H9 (cell line): ENCODE measurements around the gene OR2AT4. TPM values are rescaled to one million over a fixed set of nuclear protein-coding genes. Genes with fewer than 3 reads are reported as not detected.
A peak's percentile ranks its signal among the peaks of the same experiment; 100 is the strongest.

ENCODE experiments used
- DNase-seq: peaks from one replicate; pipeline ENCODE4 v3.0.0-alpha.2; 2017
- H2AFZ ChIP-seq: one replicate; pipeline ENCODE4 v1.6.1; 2013; ENCODE audit warnings: mild to moderate bottlenecking, low read length, control low read depth, moderate library complexity
- H2AK5ac ChIP-seq: 2 replicates; pipeline ENCODE4 v1.6.1; 2013; ENCODE audit warnings: low read length, control low read depth, mixed read lengths; ENCODE audit not compliant: insufficient read length
- H2BK120ac ChIP-seq: one replicate; pipeline ENCODE4 v1.6.1; 2013; ENCODE audit warnings: low read depth, mild to moderate bottlenecking, low read length, control low read depth, inconsistent platforms; ENCODE audit not compliant: poor library complexity, severe bottlenecking
- H2BK12ac ChIP-seq: 2 replicates; pipeline ENCODE4 v1.6.1; 2013; ENCODE audit warnings: low read length, control low read depth, mixed read lengths, low read depth; ENCODE audit not compliant: insufficient read length
- H2BK15ac ChIP-seq: 2 replicates; pipeline ENCODE4 v1.6.1; 2013; ENCODE audit warnings: low read depth, low read length, control low read depth
- H2BK20ac ChIP-seq: one replicate; pipeline ENCODE4 v1.6.1; 2013; ENCODE audit warnings: low read depth, mild to moderate bottlenecking, low read length, control low read depth, inconsistent platforms; ENCODE audit not compliant: poor library complexity, severe bottlenecking
- H2BK5ac ChIP-seq: 2 replicates; pipeline ENCODE4 v1.6.1; 2013; ENCODE audit warnings: low read length, control low read depth, mixed read lengths; ENCODE audit not compliant: insufficient read length
- H3K14ac ChIP-seq: 2 replicates; pipeline ENCODE4 v1.6.1; 2013; ENCODE audit warnings: low read length, control low read depth; ENCODE audit not compliant: insufficient read depth
- H3K18ac ChIP-seq: 2 replicates; pipeline ENCODE4 v1.6.1; 2013; ENCODE audit warnings: low read depth, mild to moderate bottlenecking, mixed read lengths, low read length, control low read depth; ENCODE audit not compliant: insufficient read length
- H3K23ac ChIP-seq: 2 replicates; pipeline ENCODE4 v1.6.1; 2013; ENCODE audit warnings: low read length, control low read depth, mixed read lengths, low read depth; ENCODE audit not compliant: insufficient read length
- H3K23me2 ChIP-seq: 2 replicates; pipeline ENCODE4 v1.6.1; 2013; ENCODE audit warnings: low read depth, mild to moderate bottlenecking, mixed read lengths, low read length, control low read depth; ENCODE audit not compliant: insufficient read length, poor library complexity, severe bottlenecking
- H3K27ac ChIP-seq: 2 replicates; pipeline ENCODE4 v1.5.1; 2013; ENCODE audit warnings: low read length, control low read depth, mixed read lengths, low read depth; ENCODE audit not compliant: insufficient read length
- H3K27me3 ChIP-seq: 2 replicates; pipeline ENCODE4 v1.6.1; 2013; ENCODE audit warnings: low read length, control low read depth, inconsistent platforms; ENCODE audit not compliant: insufficient read depth
- H3K4ac ChIP-seq: 2 replicates; pipeline ENCODE4 v1.6.1; 2013; ENCODE audit warnings: low read depth, mild to moderate bottlenecking, control low read depth, inconsistent platforms, low read length, moderate library complexity
- H3K4me1 ChIP-seq: 2 replicates; pipeline ENCODE4 v1.6.1; 2013; ENCODE audit warnings: low read length, control low read depth, inconsistent platforms; ENCODE audit not compliant: insufficient read depth
- H3K4me2 ChIP-seq: 2 replicates; pipeline ENCODE4 v1.6.1; 2013; ENCODE audit warnings: low read length, control low read depth, mixed read lengths; ENCODE audit not compliant: insufficient read length, insufficient read depth
- H3K56ac ChIP-seq: 2 replicates; pipeline ENCODE4 v1.6.1; 2013; ENCODE audit warnings: low read depth, mild to moderate bottlenecking, mixed read lengths, low read length, control low read depth; ENCODE audit not compliant: insufficient read length
- H3K79me1 ChIP-seq: 2 replicates; pipeline ENCODE4 v1.6.1; 2013; ENCODE audit warnings: low read depth, mild to moderate bottlenecking, moderate library complexity, low read length, control low read depth, inconsistent platforms; ENCODE audit not compliant: insufficient read depth, poor library complexity, severe bottlenecking
- H3K79me2 ChIP-seq: 2 replicates; pipeline ENCODE4 v1.6.1; 2013; ENCODE audit warnings: low read length, control low read depth, inconsistent platforms; ENCODE audit not compliant: insufficient read depth
- H3K9ac ChIP-seq: 2 replicates; pipeline ENCODE4 v1.6.1; 2013; ENCODE audit warnings: low read length, control low read depth, mixed read lengths; ENCODE audit not compliant: insufficient read length; ENCODE audit errors: extremely low read depth
- H3K9me3 ChIP-seq: one replicate; pipeline ENCODE4 v1.6.1; 2013; ENCODE audit warnings: low read depth, low read length, inconsistent platforms; ENCODE audit not compliant: control insufficient read depth
- H3T11ph ChIP-seq: one replicate; pipeline ENCODE4 v1.6.1; 2013; ENCODE audit warnings: mild to moderate bottlenecking, low read length, control low read depth, inconsistent platforms
- H4K20me1 ChIP-seq: one replicate; pipeline ENCODE4 v1.6.1; 2013; ENCODE audit not compliant: control insufficient read depth, insufficient read length, insufficient read depth
- H4K5ac ChIP-seq: 2 replicates; pipeline ENCODE4 v1.6.1; 2013; ENCODE audit warnings: low read depth, mild to moderate bottlenecking, mixed read lengths, low read length, control low read depth; ENCODE audit not compliant: insufficient read length
- H4K8ac ChIP-seq: replicated peaks from 2 replicates; pipeline ENCODE4 v1.6.1; 2013; ENCODE audit warnings: low read length, control low read depth, mixed read lengths, low read depth; ENCODE audit not compliant: insufficient read length
- H4K91ac ChIP-seq: 2 replicates; pipeline ENCODE4 v1.6.1; 2013; ENCODE audit warnings: low read depth, mild to moderate bottlenecking, moderate library complexity, mixed read lengths, low read length, control low read depth; ENCODE audit not compliant: insufficient read length
- H3K27ac Mint-ChIP-seq, 3 experiments: 2 replicates in 2 of 3; 3 replicates in 1 of 3; pipeline ENCODE4 v1.8.0; 2020 to 2021; ENCODE audit warnings: mixed read lengths in 3 of 3, mild to moderate bottlenecking in 1 of 3, moderate library complexity in 1 of 3
- H3K27me3 Mint-ChIP-seq: 2 replicates; pipeline ENCODE4 v1.8.0; 2021; ENCODE audit warnings: low read depth, mild to moderate bottlenecking, moderate library complexity, mixed read lengths
- H3K36me3 Mint-ChIP-seq, 3 experiments: 2 replicates in 2 of 3; 3 replicates in 1 of 3; pipeline ENCODE4 v1.8.0; 2020 to 2021; ENCODE audit warnings: low read depth in 3 of 3, mixed read lengths in 3 of 3; ENCODE audit not compliant: insufficient read depth in 1 of 3
- H3K4me1 Mint-ChIP-seq, 2 experiments: 2 replicates each; pipeline ENCODE4 v1.8.0; 2020; ENCODE audit warnings: mixed read lengths in 2 of 2
- H3K4me3 Mint-ChIP-seq, 2 experiments: 2 replicates in 1 of 2; 3 replicates in 1 of 2; pipeline ENCODE4 v1.8.0; 2020 to 2021; ENCODE audit warnings: mild to moderate bottlenecking in 2 of 2, mixed read lengths in 2 of 2, moderate library complexity in 1 of 2
- H3K9me3 Mint-ChIP-seq, 2 experiments: 2 replicates in 1 of 2; 3 replicates in 1 of 2; pipeline ENCODE4 v1.8.0; 2020; ENCODE audit warnings: mild to moderate bottlenecking in 2 of 2, mixed read lengths in 2 of 2, moderate library complexity in 1 of 2
- CTCF ChIP-seq: fragments of 200-600 bp; sonication (generic); conservative IDR thresholded peaks from 3 replicates; pipeline ENCODE4 v1.8.0; 2021; ENCODE audit warnings: antibody characterized with exemption, mild to moderate bottlenecking
- WGBS: extraction: QIAGEN DNeasy Blood & Tissue Kit; methylation state at CpG from one replicate; pipeline ENCODE4 v1.1.7; 2013; ENCODE audit warnings: missing lambda C conversion rate, low lambda C conversion rate, mixed read lengths; ENCODE audit not compliant: insufficient read length; ENCODE audit errors: extremely low coverage; 5-methylcytosine and 5-hydroxymethylcytosine counted together
- total RNA-seq: library from RNA; stranded (reverse); gene quantifications from 2 replicates; pipeline ENCODE4 v1.2.1, GENCODE V29; 2021

OR2AT4 gene
- total RNA-seq, 1 experiment from 2014 or later = not detected

GRCh38 chr11:75073459-75074190, 23.1 kb downstream of the OR2AT4 start:
- peak; percentile 51 for DNase-seq
- H2BK20ac ChIP-seq = no peak overlapping the region
- no peaks in the 10 kb centered on the region for H3K4me1 ChIP-seq
- no peaks in the 10 kb centered on the region for H3K79me1 ChIP-seq
- H4K91ac ChIP-seq = no peak overlapping the region
- no peak; the same call in none of the 3 replicates for TF ChIP-seq CTCF
- no peaks in the 10 kb centered on the region for H3K23me2 ChIP-seq
- H3K27me3 ChIP-seq = no peaks in the 10 kb centered on the region
- no peak overlapping the region for H2BK120ac ChIP-seq
- no peaks in the 10 kb centered on the region for H4K20me1 ChIP-seq
- no peak overlapping the region for H4K5ac ChIP-seq
- Mint-ChIP-seq H3K27ac (no peak overlapping the region), H3K9me3 (no peaks in the 10 kb centered on the region; a peak in 3 of 5 replicates), H3K4me3 (no peak overlapping the region), H3K4me1 (peaks cover 6 to 10% of the 10 kb centered on the region in 2 experiments), H3K36me3 (no peaks in the 10 kb centered on the region), H3K27me3 (peaks cover 8% of the 10 kb centered on the region)
- no peak overlapping the region for H3K18ac ChIP-seq
- H2BK5ac ChIP-seq = no peak overlapping the region
- H3K4me2 ChIP-seq = no peak overlapping the region
- no peak overlapping the region for H3K23ac ChIP-seq
- no peak overlapping the region for H3K14ac ChIP-seq
- no peak overlapping the region for H3K56ac ChIP-seq
- H3K4ac ChIP-seq = no peak overlapping the region
- H2AK5ac ChIP-seq = no peak overlapping the region
- H3T11ph ChIP-seq = no peak overlapping the region
- no peak overlapping the region for H2BK12ac ChIP-seq
- no peaks in the 10 kb centered on the region for H3K9me3 ChIP-seq
- WGBS = no CpG with 5 or more reads among the region's 3 CpGs
- H3K9ac ChIP-seq = no peak overlapping the region
- H2AFZ ChIP-seq = no peak overlapping the region
- H4K8ac ChIP-seq = no peak overlapping the region
- no peak overlapping the region for H2BK15ac ChIP-seq
- H3K79me2 ChIP-seq = no peaks in the 10 kb centered on the region
- H3K27ac ChIP-seq = no peak overlapping the region
